ENCODE results near the gene MOB3B.

DNA sequence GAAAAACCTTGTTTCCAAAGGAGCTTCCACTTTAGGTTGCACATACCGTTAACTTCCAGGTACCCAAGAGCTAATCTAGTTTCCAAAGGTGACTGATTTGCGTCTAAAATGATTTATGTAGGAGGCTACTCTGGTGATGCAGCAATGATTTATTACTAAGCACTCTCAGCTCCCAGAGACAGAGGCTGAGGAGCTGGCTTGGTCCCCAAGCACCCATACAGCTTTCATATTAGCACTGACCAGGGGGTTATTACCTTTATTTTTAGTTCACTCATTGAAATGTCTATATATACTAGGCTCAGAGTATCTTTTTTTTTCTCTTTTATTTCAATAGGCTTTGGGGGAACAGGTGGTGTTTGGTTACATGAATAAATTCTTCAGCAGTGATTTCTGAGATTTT is 141.5 kb downstream of the MOB3B start:
- TF ChIP-seq POLR2A (IDR thresholded peaks at IDR 0.05), result no peak
- TF ChIP-seq, protein P1, sequence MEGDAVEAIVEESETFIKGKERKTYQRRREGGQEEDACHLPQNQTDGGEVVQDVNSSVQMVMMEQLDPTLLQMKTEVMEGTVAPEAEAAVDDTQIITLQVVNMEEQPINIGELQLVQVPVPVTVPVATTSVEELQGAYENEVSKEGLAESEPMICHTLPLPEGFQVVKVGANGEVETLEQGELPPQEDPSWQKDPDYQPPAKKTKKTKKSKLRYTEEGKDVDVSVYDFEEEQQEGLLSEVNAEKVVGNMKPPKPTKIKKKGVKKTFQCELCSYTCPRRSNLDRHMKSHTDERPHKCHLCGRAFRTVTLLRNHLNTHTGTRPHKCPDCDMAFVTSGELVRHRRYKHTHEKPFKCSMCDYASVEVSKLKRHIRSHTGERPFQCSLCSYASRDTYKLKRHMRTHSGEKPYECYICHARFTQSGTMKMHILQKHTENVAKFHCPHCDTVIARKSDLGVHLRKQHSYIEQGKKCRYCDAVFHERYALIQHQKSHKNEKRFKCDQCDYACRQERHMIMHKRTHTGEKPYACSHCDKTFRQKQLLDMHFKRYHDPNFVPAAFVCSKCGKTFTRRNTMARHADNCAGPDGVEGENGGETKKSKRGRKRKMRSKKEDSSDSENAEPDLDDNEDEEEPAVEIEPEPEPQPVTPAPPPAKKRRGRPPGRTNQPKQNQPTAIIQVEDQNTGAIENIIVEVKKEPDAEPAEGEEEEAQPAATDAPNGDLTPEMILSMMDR (IDR thresholded peaks at IDR 0.05), result no peak
